Karpas-422 (cell line): ENCODE measurements around the gene OPRM1. TPM values are rescaled to one million over a fixed set of nuclear protein-coding genes. Genes with fewer than 3 reads are reported as not detected.

ENCODE experiments used
- DNase-seq: peaks from one replicate; pipeline ENCODE4 v3.0.0-alpha.2; 2015
- H2AFZ ChIP-seq: fragments of 200-600 bp; sonication (generic); 2 replicates; pipeline ENCODE4 v1.6.1; 2014; ENCODE audit warnings: antibody characterized with exemption, low read length, mixed read lengths
- H3K27ac ChIP-seq: fragments of 200-600 bp; sonication (generic); 2 replicates; pipeline ENCODE4 v1.5.1; 2014; ENCODE audit warnings: mild to moderate bottlenecking, low read length, moderate library complexity
- H3K27me3 ChIP-seq: fragments of 200-600 bp; sonication (generic); 2 replicates; pipeline ENCODE4 v1.6.1; 2014; ENCODE audit warnings: low read length, mixed read lengths
- H3K36me3 ChIP-seq: fragments of 200-600 bp; sonication (generic); 2 replicates; pipeline ENCODE4 v1.6.1; 2014; ENCODE audit warnings: low read length, mixed read lengths; ENCODE audit not compliant: insufficient read depth
- H3K4me1 ChIP-seq: fragments of 200-600 bp; sonication (generic); 2 replicates; pipeline ENCODE4 v1.6.1; 2014; ENCODE audit warnings: mild to moderate bottlenecking, low read length, mixed read lengths
- H3K4me2 ChIP-seq: fragments of 200-600 bp; sonication (generic); 2 replicates; pipeline ENCODE4 v1.6.1; 2014; ENCODE audit warnings: low read length, low read depth, mild to moderate bottlenecking; ENCODE audit not compliant: poor library complexity, severe bottlenecking
- H3K4me3 ChIP-seq: fragments of 200-600 bp; sonication (generic); 2 replicates; pipeline ENCODE4 v1.5.1; 2014; ENCODE audit warnings: mild to moderate bottlenecking, antibody characterized with exemption, low read length, mixed read lengths
- H3K79me2 ChIP-seq: fragments of 200-600 bp; sonication (generic); 2 replicates; pipeline ENCODE4 v1.6.1; 2014; ENCODE audit warnings: mild to moderate bottlenecking, low read length, mixed read lengths
- H3K9ac ChIP-seq: fragments of 200-600 bp; sonication (generic); 2 replicates; pipeline ENCODE4 v1.6.0; 2014; ENCODE audit warnings: low read length
- H3K9me2 ChIP-seq: fragments of 200-600 bp; sonication (generic), shearing (Covaris generic); replicated peaks from 2 replicates; pipeline ENCODE4 v1.6.0; 2014; ENCODE audit warnings: mild to moderate bottlenecking, low read length, moderate library complexity; ENCODE audit not compliant: insufficient read depth
- H3K9me3 ChIP-seq: fragments of 300-700, 200-600 bp; sonication (generic); 2 replicates; pipeline ENCODE4 v1.6.1; 2014; ENCODE audit warnings: low read length, mixed read lengths
- H4K20me1 ChIP-seq: fragments of 200-600 bp; sonication (generic); 2 replicates; pipeline ENCODE4 v1.6.1; 2014; ENCODE audit warnings: mild to moderate bottlenecking, antibody characterized with exemption, low read length, low read depth; ENCODE audit not compliant: insufficient read depth
- total RNA-seq: library from RNA; depleted of rRNA; stranded (reverse); fragments of >200 nt; shearing (Covaris generic); gene quantifications from 2 replicates; pipeline ENCODE4 v1.2.3, GENCODE V29; 2014; ENCODE audit warnings: low replicate concordance

The OPRM1 gene
- total RNA-seq, 1 experiment from 2014 or later: not detected

DNA sequence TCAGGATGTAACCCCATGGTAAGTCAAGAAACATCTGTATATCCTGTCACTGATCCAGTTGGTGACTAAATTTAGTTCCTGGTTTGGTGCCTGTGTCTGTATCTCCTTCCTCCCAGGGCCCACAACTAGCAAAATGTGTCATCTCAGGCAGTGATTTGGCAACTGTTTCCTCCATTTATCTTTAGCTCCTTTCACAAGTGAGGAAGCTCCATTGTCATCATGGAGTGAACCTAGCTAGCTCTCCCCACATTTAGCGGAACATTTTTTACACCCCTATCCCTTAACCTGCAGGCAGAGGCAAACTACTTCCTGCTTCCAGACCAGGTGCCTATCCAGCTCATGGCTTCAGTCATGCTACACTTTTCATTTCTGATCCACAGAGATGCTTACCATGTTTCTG, 218.0 kb downstream of the OPRM1 start:
- Histone ChIP-seq H4K20me1 (no peaks in the 10 kb centered on the region), H3K4me3 (no peak overlapping the region), H3K9ac (no peak overlapping the region), H3K4me1 (no peaks in the 10 kb centered on the region), H2AFZ (no peak overlapping the region), H3K27ac (no peak overlapping the region), H3K36me3 (no peaks in the 10 kb centered on the region), H3K9me3 (no peaks in the 10 kb centered on the region), H3K79me2 (no peaks in the 10 kb centered on the region), H3K4me2 (no peak overlapping the region), H3K27me3 (no peaks in the 10 kb centered on the region), H3K9me2 (no peaks in the 10 kb centered on the region)
- no peak for DNase-seq

DNA sequence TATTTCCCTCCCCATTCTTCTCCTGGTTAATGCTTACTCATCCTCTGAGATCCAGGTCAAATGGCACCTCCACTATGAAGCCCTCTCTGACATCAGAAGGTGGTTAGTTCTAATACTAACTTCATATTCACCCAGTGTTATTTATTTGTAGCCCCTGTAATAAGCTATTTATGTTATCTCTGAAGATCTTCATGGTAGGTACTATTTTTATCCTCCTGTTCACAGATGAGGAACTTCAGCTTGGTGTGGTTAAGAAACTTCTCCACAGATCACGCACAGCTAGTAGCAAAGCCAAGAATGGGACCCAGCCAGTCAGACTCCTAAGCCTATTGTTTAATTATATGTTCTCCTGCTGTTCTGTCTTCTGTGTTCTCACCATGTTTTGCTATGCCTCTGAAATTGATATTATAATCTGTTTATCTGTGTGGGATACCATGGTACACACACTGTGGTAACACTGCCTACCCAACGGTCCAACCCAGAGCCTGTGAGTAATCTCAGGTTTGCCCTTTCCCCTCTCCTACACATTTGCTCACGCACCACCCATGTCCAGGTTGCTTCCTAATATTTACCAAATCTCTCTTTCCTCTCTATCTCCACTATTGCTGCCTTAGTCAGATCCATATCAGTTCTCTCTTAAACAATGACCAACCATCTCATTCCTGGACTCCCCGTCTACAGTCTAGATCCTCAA, 219.2 kb downstream of the OPRM1 start:
- no peaks in the 10 kb centered on the region for H3K9me3 ChIP-seq
- H3K4me1 ChIP-seq: no peaks in the 10 kb centered on the region
- H3K9ac ChIP-seq: no peak overlapping the region
- H3K36me3 ChIP-seq: no peaks in the 10 kb centered on the region
- H3K9me2 ChIP-seq: no peaks in the 10 kb centered on the region
- H3K79me2 ChIP-seq: no peaks in the 10 kb centered on the region
- no peak overlapping the region for H3K27ac ChIP-seq
- no peak overlapping the region for H3K4me2 ChIP-seq
- no peaks in the 10 kb centered on the region for H4K20me1 ChIP-seq
- DNase-seq: no peak
- H3K27me3 ChIP-seq: no peaks in the 10 kb centered on the region
- no peak overlapping the region for H3K4me3 ChIP-seq
- no peak overlapping the region for H2AFZ ChIP-seq

DNA sequence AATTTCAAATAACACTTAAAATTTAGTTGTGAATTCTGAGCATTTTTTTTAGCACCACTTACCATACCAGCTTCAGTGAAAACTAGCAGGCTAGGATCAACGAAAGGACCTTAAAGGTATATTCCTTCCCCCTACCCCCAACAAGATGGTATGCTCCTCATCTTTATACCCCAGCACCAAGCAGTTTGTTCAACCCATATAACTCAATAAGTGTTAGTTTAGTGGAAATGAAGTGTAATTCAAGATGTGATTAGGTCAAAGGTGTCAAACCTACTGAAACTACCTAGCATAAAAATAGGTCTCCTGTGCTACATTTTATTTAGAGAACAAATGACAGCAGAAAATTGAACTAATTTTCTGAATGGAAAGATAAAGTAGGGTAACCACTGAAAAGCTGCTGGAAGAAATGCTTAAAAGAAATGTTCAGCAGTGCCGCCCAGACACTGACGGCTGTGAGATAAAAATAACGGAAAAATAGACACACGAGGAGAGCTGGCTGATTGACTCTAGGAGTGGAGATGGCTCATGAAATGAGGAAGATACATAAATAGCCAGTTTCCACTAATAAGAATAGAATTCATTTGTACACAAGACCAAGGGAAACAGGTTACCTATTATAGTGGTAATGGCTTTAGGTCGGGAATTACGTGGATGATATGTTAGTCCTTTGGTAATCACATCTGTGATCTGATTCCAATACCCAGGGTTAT, 222.8 kb downstream of the OPRM1 start:
- Histone ChIP-seq H3K4me2 (no peak overlapping the region), H4K20me1 (no peaks in the 10 kb centered on the region), H3K9me2 (no peaks in the 10 kb centered on the region), H2AFZ (no peak overlapping the region), H3K4me1 (no peaks in the 10 kb centered on the region), H3K9me3 (no peaks in the 10 kb centered on the region), H3K79me2 (no peaks in the 10 kb centered on the region), H3K36me3 (no peaks in the 10 kb centered on the region), H3K27ac (no peak overlapping the region), H3K9ac (no peak overlapping the region), H3K4me3 (no peak overlapping the region), H3K27me3 (no peaks in the 10 kb centered on the region)
- no peak for DNase-seq

DNA sequence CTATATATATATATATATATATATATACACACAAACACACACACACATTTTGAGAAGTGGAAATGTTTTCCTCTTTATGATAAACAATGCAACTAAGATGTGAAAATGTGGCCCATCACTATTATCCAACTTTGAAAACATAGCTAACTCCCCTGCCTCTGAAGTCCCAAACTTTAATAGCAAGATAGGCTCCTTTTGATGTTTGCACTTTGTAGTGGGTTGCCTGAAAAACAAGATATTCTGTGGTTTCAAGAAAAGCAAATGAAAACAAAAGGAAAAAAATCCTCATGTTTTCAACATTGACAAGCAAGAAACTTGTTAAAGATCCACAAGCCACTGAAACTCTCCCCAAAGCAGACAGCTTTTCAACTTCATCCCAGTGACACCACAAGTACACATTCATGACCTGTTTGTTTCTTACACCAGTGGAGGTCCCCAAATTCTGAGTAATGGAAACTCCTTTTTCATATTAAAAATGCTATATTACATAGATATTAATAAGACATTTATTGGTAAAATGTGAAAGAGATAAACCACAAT, 227.6 kb downstream of the OPRM1 start:
- Histone ChIP-seq H3K27me3 (no peaks in the 10 kb centered on the region), H3K27ac (no peak overlapping the region), H3K4me1 (no peaks in the 10 kb centered on the region), H3K36me3 (no peaks in the 10 kb centered on the region), H4K20me1 (no peaks in the 10 kb centered on the region), H3K9me2 (no peaks in the 10 kb centered on the region), H3K9ac (no peak overlapping the region), H2AFZ (no peak overlapping the region), H3K4me2 (no peak overlapping the region), H3K4me3 (no peak overlapping the region), H3K9me3 (no peaks in the 10 kb centered on the region), H3K79me2 (no peaks in the 10 kb centered on the region)
- DNase-seq: no peak

DNA sequence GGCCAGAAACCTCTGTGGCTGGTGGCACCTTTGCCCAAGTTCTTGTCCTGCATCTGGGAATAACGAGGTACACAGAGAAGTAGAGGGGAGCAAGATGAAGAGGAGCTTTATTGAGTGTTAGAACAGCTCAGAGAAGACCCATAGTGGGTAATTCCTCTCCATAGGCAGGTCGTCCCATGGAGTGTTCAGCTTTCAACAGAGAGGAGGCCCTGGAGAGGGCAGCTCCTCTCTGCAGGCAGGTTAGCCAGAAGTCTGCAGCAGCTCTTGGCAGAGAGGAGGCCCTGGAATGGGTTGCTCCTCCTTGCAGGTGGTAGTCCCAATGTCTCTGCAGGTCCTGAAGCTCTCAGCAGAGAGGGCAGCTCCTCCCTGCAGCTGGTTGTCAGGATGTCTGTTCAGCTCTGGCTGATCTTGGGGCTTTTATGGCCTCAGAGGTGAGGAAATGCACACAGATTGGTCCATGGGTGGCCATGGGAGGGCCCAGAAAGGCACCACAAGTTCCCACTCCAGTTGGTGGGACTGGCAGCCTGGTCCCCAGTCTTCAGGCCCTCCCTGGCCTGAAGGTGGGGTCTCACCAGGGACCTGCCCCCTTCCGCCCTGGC, 228.6 kb downstream of the OPRM1 start:
- no peak for DNase-seq
- no peaks in the 10 kb centered on the region for H3K4me1 ChIP-seq
- no peak overlapping the region for H3K4me3 ChIP-seq
- no peaks in the 10 kb centered on the region for H3K36me3 ChIP-seq
- no peaks in the 10 kb centered on the region for H3K9me3 ChIP-seq
- H4K20me1 ChIP-seq: no peaks in the 10 kb centered on the region
- H3K4me2 ChIP-seq: no peak overlapping the region
- H3K9me2 ChIP-seq: no peaks in the 10 kb centered on the region
- no peak overlapping the region for H2AFZ ChIP-seq
- H3K9ac ChIP-seq: no peak overlapping the region
- H3K79me2 ChIP-seq: no peaks in the 10 kb centered on the region
- H3K27me3 ChIP-seq: no peaks in the 10 kb centered on the region
- H3K27ac ChIP-seq: no peak overlapping the region

DNA sequence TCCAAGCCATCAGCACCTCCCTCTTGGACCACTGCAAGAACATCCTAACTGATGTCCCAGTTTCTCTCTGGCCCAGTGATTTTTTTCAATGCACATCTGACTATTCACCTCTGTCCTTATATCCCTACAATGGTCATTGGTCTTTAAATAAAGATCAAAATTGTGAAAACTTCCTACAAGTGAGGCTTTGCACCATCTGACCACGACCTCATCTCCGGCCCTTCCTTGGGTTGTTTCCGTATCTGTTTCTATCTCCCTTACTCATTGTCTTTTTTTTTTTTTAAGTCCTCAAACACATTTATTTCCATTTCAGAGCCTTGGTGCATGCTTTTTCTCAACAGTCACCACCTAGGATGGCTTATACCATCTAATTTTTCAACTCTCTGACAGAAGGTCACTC, 229.4 kb downstream of the OPRM1 start:
- DNase-seq: no peak
- H3K9me3 ChIP-seq: no peaks in the 10 kb centered on the region
- H2AFZ ChIP-seq: no peak overlapping the region
- no peaks in the 10 kb centered on the region for H3K9me2 ChIP-seq
- no peaks in the 10 kb centered on the region for H3K36me3 ChIP-seq
- H3K4me2 ChIP-seq: no peak overlapping the region
- no peak overlapping the region for H3K9ac ChIP-seq
- H3K27ac ChIP-seq: no peak overlapping the region
- H4K20me1 ChIP-seq: no peaks in the 10 kb centered on the region
- H3K4me3 ChIP-seq: no peak overlapping the region
- H3K27me3 ChIP-seq: no peaks in the 10 kb centered on the region
- H3K4me1 ChIP-seq: no peaks in the 10 kb centered on the region
- H3K79me2 ChIP-seq: no peaks in the 10 kb centered on the region

DNA sequence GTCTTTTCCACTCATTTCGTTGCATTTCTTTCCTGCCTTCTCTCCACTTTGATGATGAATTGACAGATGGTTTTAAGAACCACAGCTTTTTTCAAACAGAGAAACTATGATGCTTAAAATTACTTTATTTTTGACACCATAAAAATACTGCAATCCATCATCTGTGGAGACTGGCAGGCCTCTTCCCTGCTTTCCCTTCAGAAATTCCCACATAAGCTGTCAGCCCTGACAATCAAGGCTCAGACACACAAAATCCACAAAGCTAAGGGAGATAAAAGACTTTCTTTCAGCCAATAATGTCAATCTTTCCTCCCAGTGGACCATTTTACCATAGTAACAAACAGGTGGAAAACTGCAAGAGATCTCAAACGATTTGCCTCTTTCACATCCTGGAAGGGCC, 235.1 kb downstream of the OPRM1 start:
- Histone ChIP-seq H3K4me3 (no peak overlapping the region), H3K27ac (no peak overlapping the region), H3K4me2 (no peak overlapping the region), H3K9ac (no peak overlapping the region), H3K79me2 (no peaks in the 10 kb centered on the region), H4K20me1 (no peaks in the 10 kb centered on the region), H3K4me1 (no peaks in the 10 kb centered on the region), H2AFZ (no peak overlapping the region), H3K27me3 (no peaks in the 10 kb centered on the region), H3K36me3 (no peaks in the 10 kb centered on the region), H3K9me3 (no peaks in the 10 kb centered on the region), H3K9me2 (no peaks in the 10 kb centered on the region)
- no peak for DNase-seq

DNA sequence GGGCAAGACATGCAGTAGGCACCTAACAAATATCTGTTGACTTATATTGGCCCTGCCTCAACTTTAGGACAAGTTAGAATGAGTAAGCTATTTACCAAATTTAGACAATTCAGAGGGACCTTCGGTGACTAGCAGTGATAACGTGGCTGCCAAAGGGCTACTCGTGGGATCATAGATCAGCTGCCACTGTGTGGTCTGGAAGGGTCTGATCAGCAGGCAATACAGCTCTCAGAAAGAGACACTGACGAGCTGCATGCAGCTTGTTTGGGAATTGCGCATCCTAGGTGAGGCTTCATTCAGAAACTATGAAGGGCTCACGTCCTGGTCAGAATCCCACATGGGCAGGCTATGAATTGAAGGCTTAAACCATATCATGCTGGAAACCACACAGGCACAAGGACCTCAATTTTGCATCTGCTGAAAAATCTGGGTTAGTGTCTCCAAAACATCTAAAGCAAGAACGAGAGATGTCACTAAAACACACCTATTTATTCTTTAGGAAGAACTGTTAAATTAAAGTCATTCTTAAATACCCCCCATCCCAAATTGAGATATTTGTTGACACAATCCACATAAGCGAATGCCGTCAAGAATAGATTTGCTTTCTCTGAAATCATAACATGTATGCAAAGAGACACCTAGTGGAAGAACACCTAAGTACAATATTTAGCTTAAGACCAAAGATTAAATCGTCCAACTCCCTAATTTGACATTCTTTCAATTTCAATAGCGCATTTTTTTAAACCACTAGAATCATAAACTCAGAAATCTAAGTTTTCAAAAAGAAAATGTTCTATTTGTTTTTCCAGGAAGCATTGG, 238.0 kb downstream of the OPRM1 start:
- no peaks in the 10 kb centered on the region for H3K9me3 ChIP-seq
- DNase-seq: peak; percentile 63
- no peaks in the 10 kb centered on the region for H3K4me1 ChIP-seq
- H3K9me2 ChIP-seq: no peaks in the 10 kb centered on the region
- H3K79me2 ChIP-seq: no peaks in the 10 kb centered on the region
- H3K36me3 ChIP-seq: no peaks in the 10 kb centered on the region
- no peak overlapping the region for H3K4me3 ChIP-seq
- H3K9ac ChIP-seq: no peak overlapping the region
- no peaks in the 10 kb centered on the region for H3K27me3 ChIP-seq
- no peak overlapping the region for H2AFZ ChIP-seq
- H3K4me2 ChIP-seq: no peak overlapping the region
- no peaks in the 10 kb centered on the region for H4K20me1 ChIP-seq
- H3K27ac ChIP-seq: no peak overlapping the region
